ENCODE measurements around the gene SCYL2.
"Not testable (repeated sequence)": the region's sequence is repeated elsewhere in the genome, so short reads cannot be mapped to it uniquely, and the experiment has no call there.

SCYL2 gene

DNA sequence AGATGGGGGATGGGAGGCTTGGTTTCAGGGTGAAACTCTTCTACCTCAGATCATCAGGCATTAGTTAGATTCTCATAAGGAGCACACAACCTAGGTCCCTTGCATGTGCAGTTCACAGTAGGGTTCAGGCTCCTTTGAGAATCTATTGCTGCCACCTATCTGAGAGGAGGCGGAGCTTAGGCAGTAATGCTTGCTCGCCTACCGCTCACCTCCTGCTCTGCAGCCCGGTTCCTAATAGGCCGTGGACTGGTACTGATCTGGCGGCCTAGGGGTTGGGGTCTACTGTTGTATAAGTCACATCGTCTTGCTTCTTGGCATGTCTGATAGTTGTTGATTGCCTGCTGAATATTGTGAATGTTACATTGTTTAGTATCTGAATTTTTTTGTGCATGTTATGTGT is 12.2 kb downstream of the SCYL2 start:
- Histone ChIP-seq H3K27me3 (replicated peaks; ENCODE audit: control insufficient read depth, insufficient read depth, low read length, poor library complexity, severe bottlenecking) (no peaks in the 10 kb centered on the region), H3K27ac (ENCODE audit: insufficient read depth, low read length, poor library complexity, severe bottlenecking) (no peak overlapping the region), H3K36me3 (ENCODE audit: control insufficient read depth, insufficient read depth, low read length) (peaks cover 12% of the 10 kb centered on the region), H3K9me3 (ENCODE audit: control insufficient read depth, low read length) (no peaks in the 10 kb centered on the region), H3K4me3 (ENCODE audit: insufficient read depth, low read depth, low read length, poor library complexity, severe bottlenecking) (no peak overlapping the region), H3K4me1 (ENCODE audit: control insufficient read depth, insufficient read depth, low read length, poor library complexity, severe bottlenecking) (no peaks in the 10 kb centered on the region)
- DNase-seq, result no peak

DNA sequence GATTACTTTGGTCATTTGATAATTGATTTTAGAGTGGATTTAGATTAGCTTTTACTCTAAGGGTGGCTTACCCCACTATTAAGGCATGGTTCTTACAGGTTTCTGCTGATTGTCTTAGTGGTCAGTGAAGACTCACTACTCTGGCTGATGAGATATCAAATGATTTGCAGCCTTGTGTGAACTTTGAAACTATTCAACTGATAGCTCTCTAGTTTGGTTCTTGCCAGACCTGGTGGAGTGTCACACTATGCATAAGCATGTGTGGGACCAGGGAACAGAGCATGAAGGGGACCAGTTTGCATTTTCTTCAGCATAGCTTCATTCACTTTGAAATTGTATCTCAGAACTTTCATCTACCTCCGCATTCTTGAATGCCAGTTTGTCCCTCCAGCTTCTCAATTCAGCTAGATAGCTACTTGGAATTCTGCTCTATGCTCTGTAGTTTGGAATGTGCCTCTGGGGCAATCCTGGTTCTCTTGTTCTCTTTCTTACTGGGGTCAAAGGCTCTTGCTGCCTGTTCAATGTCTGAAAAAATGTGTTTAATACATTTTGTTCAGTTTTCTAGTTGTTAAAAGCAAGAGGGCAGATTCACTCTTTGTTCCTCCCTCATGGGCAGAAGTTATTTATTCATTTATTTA is 12.7 kb downstream of the SCYL2 start:
- Histone ChIP-seq H3K4me1 (ENCODE audit: control insufficient read depth, insufficient read depth, low read length, poor library complexity, severe bottlenecking) (no peaks in the 10 kb centered on the region), H3K9me3 (ENCODE audit: control insufficient read depth, low read length) (no peaks in the 10 kb centered on the region), H3K27ac (ENCODE audit: insufficient read depth, low read length, poor library complexity, severe bottlenecking) (no peak overlapping the region), H3K36me3 (ENCODE audit: control insufficient read depth, insufficient read depth, low read length) (peaks cover 12% of the 10 kb centered on the region), H3K27me3 (replicated peaks; ENCODE audit: control insufficient read depth, insufficient read depth, low read length, poor library complexity, severe bottlenecking) (no peaks in the 10 kb centered on the region), H3K4me3 (ENCODE audit: insufficient read depth, low read depth, low read length, poor library complexity, severe bottlenecking) (no peak overlapping the region)
- DNase-seq, result no peak

DNA sequence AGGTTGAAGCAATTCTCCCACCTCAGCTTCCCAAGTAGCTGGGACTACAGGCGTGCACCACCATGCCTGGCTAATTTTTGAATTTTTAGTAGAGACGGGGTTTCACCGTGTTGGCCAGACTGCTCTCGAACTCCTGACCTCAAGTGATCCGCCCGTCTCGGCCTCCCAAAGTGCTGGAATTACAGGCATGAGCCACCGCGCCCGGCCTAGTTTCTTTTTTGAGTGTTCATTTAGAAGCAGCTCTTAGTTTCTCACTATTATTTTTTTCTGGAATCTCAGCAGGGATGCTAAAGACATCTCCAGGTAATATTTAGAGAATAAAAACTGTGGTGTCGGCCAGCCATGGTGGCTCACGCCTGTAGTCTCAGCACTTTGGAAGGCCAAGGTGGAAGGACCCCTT is 17.6 kb downstream of the SCYL2 start:
- H3K36me3 ChIP-seq (ENCODE audit: control insufficient read depth, insufficient read depth, low read length), result peaks cover 14% of the 10 kb centered on the region
- not testable (repeated sequence) for H3K4me1 ChIP-seq (ENCODE audit: control insufficient read depth, insufficient read depth, low read length, poor library complexity, severe bottlenecking); H3K4me3 ChIP-seq (ENCODE audit: insufficient read depth, low read depth, low read length, poor library complexity, severe bottlenecking); H3K9me3 ChIP-seq (ENCODE audit: control insufficient read depth, low read length); H3K27ac ChIP-seq (ENCODE audit: insufficient read depth, low read length, poor library complexity, severe bottlenecking); DNase-seq; H3K27me3 ChIP-seq (replicated peaks; ENCODE audit: control insufficient read depth, insufficient read depth, low read length, poor library complexity, severe bottlenecking)

DNA sequence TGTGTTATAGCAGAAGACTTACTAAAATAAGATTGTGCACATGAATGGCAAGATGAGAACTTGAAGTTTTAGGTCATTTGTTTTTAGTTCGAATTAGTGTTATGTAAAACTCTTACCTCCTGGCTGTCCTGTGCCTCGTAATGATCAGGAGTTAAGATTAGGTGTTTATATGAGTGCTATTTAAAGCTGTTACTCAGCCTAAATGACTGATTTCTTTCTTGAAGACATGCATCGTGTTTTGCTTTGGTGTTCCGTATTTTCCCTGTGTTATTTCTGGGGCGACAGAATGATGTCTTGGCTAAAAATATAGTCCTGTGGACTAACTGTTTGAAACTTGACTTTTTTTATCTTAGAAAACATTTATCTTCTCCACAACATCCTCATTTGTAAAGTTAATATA is 22.1 kb downstream of the SCYL2 start:
- H3K9me3 ChIP-seq (ENCODE audit: control insufficient read depth, low read length), result no peaks in the 10 kb centered on the region
- H3K4me3 ChIP-seq (ENCODE audit: insufficient read depth, low read depth, low read length, poor library complexity, severe bottlenecking), result no peak overlapping the region
- no peaks in the 10 kb centered on the region for H3K4me1 ChIP-seq (ENCODE audit: control insufficient read depth, insufficient read depth, low read length, poor library complexity, severe bottlenecking)
- H3K36me3 ChIP-seq (ENCODE audit: control insufficient read depth, insufficient read depth, low read length), result peaks cover 13% of the 10 kb centered on the region
- no peak for DNase-seq
- H3K27ac ChIP-seq (ENCODE audit: insufficient read depth, low read length, poor library complexity, severe bottlenecking), result no peak overlapping the region
- no peaks in the 10 kb centered on the region for H3K27me3 ChIP-seq (replicated peaks; ENCODE audit: control insufficient read depth, insufficient read depth, low read length, poor library complexity, severe bottlenecking)

DNA sequence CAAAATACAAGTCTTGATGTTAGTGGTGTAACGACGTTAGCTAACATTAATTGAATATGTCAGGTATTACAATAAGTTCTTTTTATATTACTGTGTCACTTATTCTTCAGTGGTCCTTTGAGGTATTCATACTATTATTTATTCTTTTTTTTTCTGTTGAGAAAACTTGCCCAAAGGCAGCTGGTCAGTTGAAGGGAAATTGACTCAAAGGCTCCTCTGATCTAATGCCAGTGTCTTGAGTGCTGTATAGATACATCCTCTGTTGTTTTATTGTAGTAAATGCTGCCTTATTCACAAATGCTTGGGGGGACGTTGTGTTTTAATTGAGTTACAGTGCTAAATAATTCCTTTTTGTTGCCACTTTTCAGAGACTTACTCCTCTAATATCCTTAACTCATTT is 23.0 kb downstream of the SCYL2 start:
- Histone ChIP-seq H3K9me3 (ENCODE audit: control insufficient read depth, low read length) (no peaks in the 10 kb centered on the region), H3K27ac (ENCODE audit: insufficient read depth, low read length, poor library complexity, severe bottlenecking) (no peak overlapping the region), H3K27me3 (replicated peaks; ENCODE audit: control insufficient read depth, insufficient read depth, low read length, poor library complexity, severe bottlenecking) (no peaks in the 10 kb centered on the region), H3K36me3 (ENCODE audit: control insufficient read depth, insufficient read depth, low read length) (peaks cover 13% of the 10 kb centered on the region), H3K4me3 (ENCODE audit: insufficient read depth, low read depth, low read length, poor library complexity, severe bottlenecking) (no peak overlapping the region), H3K4me1 (ENCODE audit: control insufficient read depth, insufficient read depth, low read length, poor library complexity, severe bottlenecking) (no peaks in the 10 kb centered on the region)
- DNase-seq, result no peak

DNA sequence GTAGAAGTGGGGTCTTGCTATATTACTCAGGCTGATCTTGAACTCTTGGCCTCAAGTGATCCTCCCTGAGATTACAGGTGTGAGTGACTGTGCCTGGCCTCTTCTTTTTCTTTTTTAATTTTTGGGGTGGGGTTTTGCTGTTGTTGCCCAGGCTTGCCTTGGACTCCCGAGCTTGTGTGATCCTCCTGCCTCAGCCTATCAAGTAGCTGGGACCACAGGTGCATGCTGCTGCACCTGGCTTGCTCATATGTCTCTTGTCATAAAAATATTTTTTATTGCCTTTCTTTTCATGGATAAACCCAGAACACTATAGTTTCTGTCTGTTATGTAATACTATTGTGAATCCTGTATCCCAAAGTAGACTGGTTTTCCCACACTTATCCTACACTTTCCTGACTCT is 26.0 kb downstream of the SCYL2 start:
- Histone ChIP-seq H3K4me3 (ENCODE audit: insufficient read depth, low read depth, low read length, poor library complexity, severe bottlenecking) (no peak overlapping the region), H3K36me3 (ENCODE audit: control insufficient read depth, insufficient read depth, low read length) (peaks cover 13% of the 10 kb centered on the region), H3K27me3 (replicated peaks; ENCODE audit: control insufficient read depth, insufficient read depth, low read length, poor library complexity, severe bottlenecking) (no peaks in the 10 kb centered on the region), H3K9me3 (ENCODE audit: control insufficient read depth, low read length) (no peaks in the 10 kb centered on the region), H3K4me1 (ENCODE audit: control insufficient read depth, insufficient read depth, low read length, poor library complexity, severe bottlenecking) (no peaks in the 10 kb centered on the region), H3K27ac (ENCODE audit: insufficient read depth, low read length, poor library complexity, severe bottlenecking) (no peak overlapping the region)
- no peak for DNase-seq

DNA sequence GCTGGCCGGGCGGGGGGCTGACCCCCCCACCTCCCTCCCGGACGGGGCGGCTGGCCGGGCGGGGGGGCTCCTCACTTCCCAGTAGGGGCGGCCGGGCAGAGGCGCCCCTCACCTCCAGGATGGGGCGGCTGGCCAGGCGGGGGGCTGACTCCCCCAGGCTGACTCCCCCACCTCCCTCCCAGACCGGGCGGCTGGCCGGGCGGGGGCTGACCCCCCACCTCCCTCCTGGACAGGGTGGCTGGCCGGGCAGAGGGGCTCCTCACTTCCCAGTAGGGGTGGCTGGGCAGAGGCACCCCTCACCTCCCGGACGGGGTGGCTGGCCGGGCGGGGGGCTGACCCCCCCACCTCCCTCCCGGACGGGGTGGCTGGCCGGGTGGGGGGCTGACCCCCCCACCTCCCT is 27.4 kb downstream of the SCYL2 start:
- not testable (repeated sequence) for DNase-seq; H3K27ac ChIP-seq (ENCODE audit: insufficient read depth, low read length, poor library complexity, severe bottlenecking)
- H3K36me3 ChIP-seq (ENCODE audit: control insufficient read depth, insufficient read depth, low read length), result peaks cover 16% of the 10 kb centered on the region

DNA sequence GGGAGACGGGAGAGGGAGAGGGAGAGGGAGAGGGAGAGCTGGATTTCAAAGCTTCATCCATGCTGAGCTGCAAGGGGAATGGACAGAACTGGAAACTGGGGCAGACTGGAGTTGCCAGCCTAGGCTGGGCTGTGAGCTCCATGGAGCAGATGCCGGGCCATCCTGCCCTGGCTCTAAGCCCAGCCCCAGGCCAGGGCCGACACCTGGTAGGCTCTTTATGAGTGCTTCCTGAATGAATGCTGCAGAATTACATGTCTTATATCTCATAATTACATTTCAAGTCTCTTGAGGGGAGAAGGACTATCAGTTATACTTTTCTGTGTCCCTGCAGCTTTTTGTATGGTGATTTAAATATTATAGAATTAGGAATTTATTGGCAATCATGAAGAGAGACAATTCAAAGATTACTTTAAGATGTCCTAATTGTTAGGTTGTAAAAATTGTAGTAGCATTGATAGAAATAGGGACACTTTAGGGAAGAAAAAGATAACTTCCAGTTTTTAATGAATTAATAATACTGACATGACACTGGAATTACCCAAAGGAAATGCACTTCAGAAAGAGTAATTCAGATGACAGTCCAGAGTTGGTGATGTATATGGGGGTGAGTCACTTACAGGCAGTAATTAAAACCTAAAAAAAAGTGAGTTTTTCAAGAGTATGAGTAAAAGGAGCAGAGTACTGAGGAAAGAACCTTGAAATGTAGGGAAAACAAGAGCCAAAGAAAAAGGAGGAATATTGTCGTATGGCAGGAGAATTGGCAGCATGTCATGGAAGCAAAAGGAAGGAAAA is 29.0 kb downstream of the SCYL2 start:
- no peaks in the 10 kb centered on the region for H3K4me1 ChIP-seq (ENCODE audit: control insufficient read depth, insufficient read depth, low read length, poor library complexity, severe bottlenecking)
- H3K27me3 ChIP-seq (replicated peaks; ENCODE audit: control insufficient read depth, insufficient read depth, low read length, poor library complexity, severe bottlenecking), result no peaks in the 10 kb centered on the region
- H3K27ac ChIP-seq (ENCODE audit: insufficient read depth, low read length, poor library complexity, severe bottlenecking), result no peak overlapping the region
- H3K4me3 ChIP-seq (ENCODE audit: insufficient read depth, low read depth, low read length, poor library complexity, severe bottlenecking), result no peak overlapping the region
- H3K36me3 ChIP-seq (ENCODE audit: control insufficient read depth, insufficient read depth, low read length), result peaks cover 23% of the 10 kb centered on the region
- DNase-seq, result no peak
- no peaks in the 10 kb centered on the region for H3K9me3 ChIP-seq (ENCODE audit: control insufficient read depth, low read length)

More for the DNA sequence above, 27.4 kb downstream of the SCYL2 start:
- H3K9me3 ChIP-seq (ENCODE audit: control insufficient read depth, low read length); H3K27me3 ChIP-seq (replicated peaks; ENCODE audit: control insufficient read depth, insufficient read depth, low read length, poor library complexity, severe bottlenecking); H3K4me3 ChIP-seq (ENCODE audit: insufficient read depth, low read depth, low read length, poor library complexity, severe bottlenecking); H3K4me1 ChIP-seq (ENCODE audit: control insufficient read depth, insufficient read depth, low read length, poor library complexity, severe bottlenecking): not testable (repeated sequence)

DNA sequence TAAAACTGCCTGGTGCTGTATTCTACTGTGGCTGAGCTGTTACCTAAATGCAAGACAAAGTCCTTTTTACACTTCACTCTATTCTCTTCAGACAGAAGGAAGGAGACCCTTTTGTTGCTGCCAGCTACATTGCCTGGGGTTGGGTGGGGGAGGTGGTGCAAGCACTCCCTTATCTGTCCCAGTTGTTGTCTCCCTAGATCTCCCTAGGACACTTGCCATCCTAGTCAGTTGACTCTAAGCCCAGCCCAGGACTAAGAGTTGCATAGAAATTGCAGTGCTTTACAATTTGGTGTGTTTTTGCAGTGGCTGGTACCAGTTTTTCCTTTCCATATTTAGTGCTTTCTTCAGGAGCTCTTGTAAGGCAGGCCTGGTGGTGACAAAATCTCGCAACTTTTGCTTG is 35.1 kb downstream of the SCYL2 start:
- H3K9me3 ChIP-seq (ENCODE audit: control insufficient read depth, low read length), result no peaks in the 10 kb centered on the region
- H3K36me3 ChIP-seq (ENCODE audit: control insufficient read depth, insufficient read depth, low read length), result peaks cover 23% of the 10 kb centered on the region
- no peak overlapping the region for H3K27ac ChIP-seq (ENCODE audit: insufficient read depth, low read length, poor library complexity, severe bottlenecking)
- H3K4me3 ChIP-seq (ENCODE audit: insufficient read depth, low read depth, low read length, poor library complexity, severe bottlenecking), result no peak overlapping the region
- H3K27me3 ChIP-seq (replicated peaks; ENCODE audit: control insufficient read depth, insufficient read depth, low read length, poor library complexity, severe bottlenecking), result no peaks in the 10 kb centered on the region
- no peak for DNase-seq
- no peaks in the 10 kb centered on the region for H3K4me1 ChIP-seq (ENCODE audit: control insufficient read depth, insufficient read depth, low read length, poor library complexity, severe bottlenecking)

DNA sequence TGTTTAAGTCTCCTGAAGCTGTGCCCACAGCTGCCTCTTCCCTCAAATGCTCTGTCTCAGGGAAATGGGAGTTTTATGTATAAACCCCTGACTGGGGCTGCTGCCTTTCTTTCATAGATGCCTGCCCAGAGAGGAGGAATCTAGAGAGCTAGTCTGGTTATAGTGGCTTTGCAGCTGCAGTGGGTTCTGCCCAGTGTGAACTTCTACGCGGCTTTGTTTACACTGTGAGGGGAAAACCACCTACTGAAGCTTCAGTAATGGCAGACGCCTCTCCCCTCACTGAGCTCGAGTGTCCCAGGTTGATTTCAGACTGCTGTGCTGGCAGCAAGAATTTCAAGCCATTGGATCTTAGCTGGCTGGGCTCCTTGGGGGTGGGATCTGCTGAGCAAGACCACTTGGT is 36.9 kb downstream of the SCYL2 start:
- Histone ChIP-seq H3K27me3 (replicated peaks; ENCODE audit: control insufficient read depth, insufficient read depth, low read length, poor library complexity, severe bottlenecking) (no peaks in the 10 kb centered on the region), H3K36me3 (ENCODE audit: control insufficient read depth, insufficient read depth, low read length) (peaks cover 20% of the 10 kb centered on the region), H3K4me1 (ENCODE audit: control insufficient read depth, insufficient read depth, low read length, poor library complexity, severe bottlenecking) (no peaks in the 10 kb centered on the region), H3K27ac (ENCODE audit: insufficient read depth, low read length, poor library complexity, severe bottlenecking) (no peak overlapping the region), H3K9me3 (ENCODE audit: control insufficient read depth, low read length) (no peaks in the 10 kb centered on the region), H3K4me3 (ENCODE audit: insufficient read depth, low read depth, low read length, poor library complexity, severe bottlenecking) (no peak overlapping the region)
- no peak for DNase-seq

Measured in effector memory CD4-positive, alpha-beta T cell (primary cell).